ENCODE data around the gene CRX. TPM values are rescaled to one million over a fixed set of nuclear protein-coding genes. Genes with fewer than 3 reads are reported as not detected.
"Not testable (repeated sequence)": the region's sequence is repeated elsewhere in the genome, so short reads cannot be mapped to it uniquely, and the experiment has no call there.

Gene CRX
- total and polyA plus RNA-seq, 2 donors (not counting 1 experiment from before 2014, with no cell fraction given) = not detected

DNA sequence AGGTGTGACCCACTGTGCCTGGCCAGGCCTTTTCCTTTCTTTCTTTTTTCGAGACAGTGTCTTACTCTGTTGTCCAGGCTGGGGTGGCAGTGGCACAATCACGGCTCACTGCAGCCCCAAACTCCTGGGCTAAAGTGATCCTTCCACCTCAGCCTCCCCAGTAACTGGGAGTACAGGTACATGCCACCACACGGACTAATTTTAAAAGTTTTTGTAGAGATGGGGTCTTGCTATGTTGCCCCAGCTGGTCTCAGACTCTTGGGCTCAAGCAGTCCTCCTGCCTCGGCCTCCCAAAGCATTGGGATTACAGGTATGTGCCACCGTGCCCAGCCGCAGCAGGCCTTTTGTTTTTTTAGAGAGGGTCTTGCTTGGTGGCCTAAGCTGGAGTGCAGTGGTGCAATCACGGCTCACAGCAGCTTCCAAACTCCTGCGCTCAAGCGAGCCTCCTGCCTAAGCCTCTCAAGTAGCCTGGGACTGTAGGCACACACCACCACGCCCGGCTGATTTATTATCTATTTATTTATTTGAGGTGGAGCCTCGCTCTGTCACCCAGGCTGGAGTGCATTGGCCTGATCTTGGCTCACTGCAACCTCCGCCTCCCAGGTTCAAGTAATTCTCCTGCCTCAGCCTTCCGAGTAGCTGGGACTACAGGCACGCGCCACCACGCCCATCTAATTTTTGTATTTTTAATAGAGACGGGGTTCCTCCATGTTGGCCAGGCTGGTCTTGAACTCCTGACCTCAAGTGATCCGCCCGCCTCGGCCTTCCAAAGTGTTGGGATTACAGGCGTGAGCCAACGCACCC, 44.3 kb upstream of the CRX start:
- not testable (repeated sequence) for H3K9me3 Mint-ChIP-seq (ENCODE audit: insufficient read depth); H3K27ac Mint-ChIP-seq; H3K27ac ChIP-seq (ENCODE audit: low read length in 2 of 2); H4K20me1 ChIP-seq (ENCODE audit: control insufficient read depth, insufficient read depth, low read length, poor library complexity, severe bottlenecking); DNase-seq; H3K9me3 ChIP-seq (ENCODE audit: control extremely low read depth in 1 of 3, control insufficient read depth in 2 of 3, insufficient read depth in 1 of 3, low read length in 2 of 3); ATAC-seq (ENCODE audit: low read depth); H3K27me3 Mint-ChIP-seq; H3K27me3 ChIP-seq (replicated peaks in 1 of 4; ENCODE audit: control extremely low read depth in 1 of 4, control insufficient read depth in 3 of 4, insufficient read depth in 4 of 4, low read length in 3 of 4); H3K79me2 ChIP-seq (ENCODE audit: control insufficient read depth, insufficient read depth, low read length); H3K36me3 ChIP-seq (replicated peaks in 1 of 2; ENCODE audit: control extremely low read depth in 1 of 2, control insufficient read depth in 1 of 2, extremely low read depth in 1 of 2, insufficient read depth in 2 of 2, low read length in 1 of 2)
- peak overlapping the region in 4 of 5 experiments; percentile 73 to 80 (median 75) for H3K4me3 ChIP-seq (ENCODE audit: control extremely low read depth in 1 of 5, extremely low read depth in 1 of 5, insufficient read depth in 1 of 5, low read depth in 2 of 5, low read length in 4 of 5)
- 87% methylated on average over 9 of the region's 23 CpGs for WGBS (ENCODE audit: insufficient coverage)
- ChIA-PET POLR2A (interaction anchor here (1.0 kb wide), 1 partner anchor 32 kb away, joined by 7 read pairs; the partner anchor contains the start of gene NOP53), CTCF (interaction anchor here (0.5 kb wide), 1 partner anchor 293 kb away, joined by 3 read pairs; the partner anchor contains the start of gene KPTN)
- H2AFZ ChIP-seq (ENCODE audit: insufficient read depth, low read depth, low read length, poor library complexity, severe bottlenecking) = peak overlapping the region; percentile 82
- Mint-ChIP-seq H3K4me1 (peaks cover 20% of the 10 kb centered on the region), H3K4me3 (peak overlapping the region; percentile 98)
- peaks cover 9 to 19% of the 10 kb centered on the region in 2 donors for H3K4me1 ChIP-seq (ENCODE audit: control insufficient read depth in 2 of 2, insufficient read depth in 2 of 2, low read length in 2 of 2)
- intact Hi-C loops (cut with micrococcal nuclease) = loop anchor here (1.0 kb wide), 2 partner anchors 32 to 262 kb away; partner anchors contain the start of genes NAPA and NOP53
- H3K9ac ChIP-seq (ENCODE audit: low read length) = peak overlapping the region; percentile 79
- peak overlapping the region; percentile 87 for H3K4me2 ChIP-seq (replicated peaks; ENCODE audit: low read depth, low read length, poor library complexity, severe bottlenecking)

DNA sequence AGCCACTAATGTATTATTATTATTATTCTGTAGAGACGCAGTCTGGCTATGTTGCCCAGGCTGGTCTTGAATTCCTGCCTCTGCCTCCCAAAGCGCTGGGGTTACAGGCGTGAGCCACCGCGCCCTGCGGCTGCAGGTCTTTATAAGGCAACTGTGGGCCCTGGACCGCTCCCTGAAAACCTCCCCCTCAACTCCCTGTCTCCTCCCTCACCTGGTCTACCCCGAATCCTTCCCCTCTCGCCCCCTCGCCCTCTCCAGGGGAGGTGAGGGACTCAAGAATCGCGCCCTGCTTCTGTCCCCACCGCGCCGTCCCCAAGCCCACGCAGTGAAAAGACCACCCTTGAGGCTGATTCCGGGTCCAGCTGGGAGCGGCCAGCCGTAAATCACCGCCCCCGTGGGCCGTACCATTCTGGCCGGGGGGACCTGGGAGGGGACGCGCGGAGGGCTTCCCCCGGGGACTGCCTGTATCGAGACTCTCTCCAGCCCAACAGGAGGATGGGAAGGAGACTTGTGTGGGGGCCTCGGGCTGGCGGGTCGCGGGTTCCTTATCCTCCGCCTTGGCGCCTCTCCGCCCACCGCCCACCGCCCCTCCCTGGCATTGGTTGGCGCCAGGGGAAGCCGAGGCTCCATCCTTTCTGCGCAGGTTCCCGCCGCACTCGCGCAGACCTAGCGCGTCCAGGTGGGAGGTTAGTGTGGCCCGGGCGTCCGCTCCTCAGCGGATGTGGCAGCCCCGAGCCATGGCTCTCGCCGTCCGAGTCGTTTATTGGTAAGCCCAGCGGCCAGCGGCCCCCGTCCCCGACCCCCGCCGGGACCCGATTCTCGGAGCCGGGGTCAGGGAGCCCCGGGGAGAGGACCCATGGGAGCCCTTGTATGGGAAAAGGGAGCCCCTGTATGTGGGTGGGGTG, 43.4 kb upstream of the CRX start, which contains the start of gene SELENOW:
SELENOW (plus strand) TSS at position 655 of the 905 bp plus-strand sequence; CDS start at position 738, 83 bp downstream.
- WGBS (ENCODE audit: insufficient coverage) = under 1% methylated on average over 64 of the region's 65 CpGs
- no peak for TF ChIP-seq EZH2 (IDR thresholded peaks at IDR 0.05; ENCODE audit: borderline replicate concordance, insufficient read depth, low read depth, low read length, poor library complexity, severe bottlenecking)
- TF ChIP-seq, protein P1, sequence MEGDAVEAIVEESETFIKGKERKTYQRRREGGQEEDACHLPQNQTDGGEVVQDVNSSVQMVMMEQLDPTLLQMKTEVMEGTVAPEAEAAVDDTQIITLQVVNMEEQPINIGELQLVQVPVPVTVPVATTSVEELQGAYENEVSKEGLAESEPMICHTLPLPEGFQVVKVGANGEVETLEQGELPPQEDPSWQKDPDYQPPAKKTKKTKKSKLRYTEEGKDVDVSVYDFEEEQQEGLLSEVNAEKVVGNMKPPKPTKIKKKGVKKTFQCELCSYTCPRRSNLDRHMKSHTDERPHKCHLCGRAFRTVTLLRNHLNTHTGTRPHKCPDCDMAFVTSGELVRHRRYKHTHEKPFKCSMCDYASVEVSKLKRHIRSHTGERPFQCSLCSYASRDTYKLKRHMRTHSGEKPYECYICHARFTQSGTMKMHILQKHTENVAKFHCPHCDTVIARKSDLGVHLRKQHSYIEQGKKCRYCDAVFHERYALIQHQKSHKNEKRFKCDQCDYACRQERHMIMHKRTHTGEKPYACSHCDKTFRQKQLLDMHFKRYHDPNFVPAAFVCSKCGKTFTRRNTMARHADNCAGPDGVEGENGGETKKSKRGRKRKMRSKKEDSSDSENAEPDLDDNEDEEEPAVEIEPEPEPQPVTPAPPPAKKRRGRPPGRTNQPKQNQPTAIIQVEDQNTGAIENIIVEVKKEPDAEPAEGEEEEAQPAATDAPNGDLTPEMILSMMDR (IDR thresholded peaks at IDR 0.05) = no peak
- peak within 1 kb of the TSS; percentile 82 for H2AFZ ChIP-seq (ENCODE audit: insufficient read depth, low read depth, low read length, poor library complexity, severe bottlenecking)
- DNase-seq = peak; percentile 91
- no peaks in the 10 kb centered on the region for H4K20me1 ChIP-seq (ENCODE audit: control insufficient read depth, insufficient read depth, low read length, poor library complexity, severe bottlenecking)
- H3K4me1 Mint-ChIP-seq = peaks cover 20% of the 10 kb centered on the region
- peak; percentile 94 for ATAC-seq (ENCODE audit: low read depth)
- no peaks in the 10 kb centered on the region for H3K9me3 Mint-ChIP-seq (ENCODE audit: insufficient read depth)
- H3K36me3 ChIP-seq (replicated peaks in 1 of 2; ENCODE audit: control extremely low read depth in 1 of 2, control insufficient read depth in 1 of 2, extremely low read depth in 1 of 2, insufficient read depth in 2 of 2, low read length in 1 of 2) = no peaks in the 10 kb centered on the region
- peak within 1 kb of the TSS; percentile 98 for H3K4me3 Mint-ChIP-seq
- ChIA-PET CTCF (interaction anchor here (0.5 kb wide), 1 partner anchor 294 kb away, joined by 3 read pairs; the partner anchor contains the start of gene KPTN), POLR2A (interaction anchor here (1.0 kb wide), 1 partner anchor 33 kb away, joined by 7 read pairs; the partner anchor contains the start of gene NOP53)
- intact Hi-C loops (cut with micrococcal nuclease) = loop anchor here (1.0 kb wide), 2 partner anchors 33 to 263 kb away; partner anchors contain the start of genes NAPA and NOP53
- H3K27ac Mint-ChIP-seq = peak within 1 kb of the TSS; percentile 98
- H3K27me3 ChIP-seq (replicated peaks in 1 of 4; ENCODE audit: control extremely low read depth in 1 of 4, control insufficient read depth in 3 of 4, insufficient read depth in 4 of 4, low read length in 3 of 4) = no peaks in the 10 kb centered on the region
- peaks cover 9 to 19% of the 10 kb centered on the region in 2 donors for H3K4me1 ChIP-seq (ENCODE audit: control insufficient read depth in 2 of 2, insufficient read depth in 2 of 2, low read length in 2 of 2)
- peak within 1 kb of the TSS; percentile 79 for H3K9ac ChIP-seq (ENCODE audit: low read length)
- H3K27ac ChIP-seq (ENCODE audit: low read length in 2 of 2) = peak within 1 kb of the TSS; percentile 87 to 91
- H3K79me2 ChIP-seq (ENCODE audit: control insufficient read depth, insufficient read depth, low read length) = peaks cover 10% of the 10 kb centered on the region
- no peaks in the 10 kb centered on the region for H3K9me3 ChIP-seq (ENCODE audit: control extremely low read depth in 1 of 3, control insufficient read depth in 2 of 3, insufficient read depth in 1 of 3, low read length in 2 of 3)
- peak within 1 kb of the TSS; percentile 4 to 80 (median 74) for H3K4me3 ChIP-seq (ENCODE audit: control extremely low read depth in 1 of 5, extremely low read depth in 1 of 5, insufficient read depth in 1 of 5, low read depth in 2 of 5, low read length in 4 of 5)
- peak within 1 kb of the TSS; percentile 87 for H3K4me2 ChIP-seq (replicated peaks; ENCODE audit: low read depth, low read length, poor library complexity, severe bottlenecking)
- no peaks in the 10 kb centered on the region for H3K27me3 Mint-ChIP-seq

Data from B cell (primary cell).